AG20443 (cell line): ENCODE data around the gene IGLL1.
A peak's percentile ranks its signal among the peaks of the same experiment; 100 is the strongest.
"Not testable (repeated sequence)": the region's sequence is repeated elsewhere in the genome, so short reads cannot be mapped to it uniquely, and the experiment has no call there.

Experiments used
- DNase-seq: peaks from one replicate; pipeline ENCODE4 v3.0.0; 2012; ENCODE audit warnings: low spot score, mixed read lengths

IGLL1 gene

DNA sequence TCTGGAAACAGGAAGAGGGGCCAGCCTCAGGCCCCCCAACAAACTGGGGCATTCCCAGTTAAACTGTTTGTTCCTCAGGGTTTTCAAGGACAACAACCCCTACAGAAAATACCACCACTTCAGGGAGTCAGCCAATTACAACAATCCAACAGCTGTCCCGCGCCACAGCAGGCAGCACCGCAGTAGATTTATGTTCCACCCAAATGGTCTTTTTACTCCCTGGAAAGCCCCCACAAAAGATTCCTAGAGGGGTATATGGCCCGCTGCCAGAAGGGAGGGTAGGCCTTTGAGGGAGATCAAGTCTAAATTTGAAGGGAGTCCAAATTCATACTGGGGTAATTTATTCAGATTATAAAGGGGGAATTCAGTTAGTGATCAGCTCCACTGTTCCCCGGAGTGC, 39.3 kb downstream of the IGLL1 start:
- not testable (repeated sequence) for DNase-seq

DNA sequence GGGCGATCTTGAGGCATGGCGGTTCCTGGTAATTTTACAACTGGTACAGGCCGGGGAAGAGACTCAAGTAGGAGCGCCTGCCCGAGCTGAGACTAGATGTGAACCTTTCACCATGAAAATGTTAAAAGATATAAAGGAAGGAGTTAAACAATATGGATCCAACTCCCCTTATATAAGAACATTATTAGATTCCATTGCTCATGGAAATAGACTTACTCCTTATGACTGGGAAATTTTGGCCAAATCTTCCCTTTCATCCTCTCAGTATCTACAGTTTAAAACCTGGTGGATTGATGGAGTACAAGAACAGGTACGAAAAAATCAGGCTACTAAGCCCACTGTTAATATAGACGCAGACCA, 40.3 kb downstream of the IGLL1 start:
- DNase-seq = not testable (repeated sequence)

DNA sequence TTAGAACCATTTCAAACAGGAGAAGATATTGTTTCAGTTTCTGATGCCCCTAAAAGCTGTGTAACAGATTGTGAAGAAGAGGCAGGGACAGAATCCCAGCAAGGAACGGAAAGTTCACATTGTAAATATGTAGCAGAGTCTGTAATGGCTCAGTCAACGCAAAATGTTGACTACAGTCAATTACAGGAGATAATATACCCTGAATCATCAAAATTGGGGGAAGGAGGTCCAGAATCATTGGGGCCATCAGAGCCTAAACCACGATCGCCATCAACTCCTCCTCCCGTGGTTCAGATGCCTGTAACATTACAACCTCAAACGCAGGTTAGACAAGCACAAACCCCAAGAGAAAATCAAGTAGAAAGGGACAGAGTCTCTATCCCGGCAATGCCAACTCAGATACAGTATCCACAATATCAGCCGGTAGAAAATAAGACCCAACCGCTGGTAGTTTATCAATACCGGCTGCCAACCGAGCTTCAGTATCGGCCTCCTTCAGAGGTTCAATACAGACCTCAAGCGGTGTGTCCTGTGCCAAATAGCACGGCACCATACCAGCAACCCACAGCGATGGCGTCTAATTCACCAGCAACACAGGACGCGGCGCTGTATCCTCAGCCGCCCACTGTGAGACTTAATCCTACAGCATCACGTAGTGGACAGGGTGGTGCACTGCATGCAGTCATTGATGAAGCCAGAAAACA, 40.8 kb downstream of the IGLL1 start:
- DNase-seq = peak; percentile 78

DNA sequence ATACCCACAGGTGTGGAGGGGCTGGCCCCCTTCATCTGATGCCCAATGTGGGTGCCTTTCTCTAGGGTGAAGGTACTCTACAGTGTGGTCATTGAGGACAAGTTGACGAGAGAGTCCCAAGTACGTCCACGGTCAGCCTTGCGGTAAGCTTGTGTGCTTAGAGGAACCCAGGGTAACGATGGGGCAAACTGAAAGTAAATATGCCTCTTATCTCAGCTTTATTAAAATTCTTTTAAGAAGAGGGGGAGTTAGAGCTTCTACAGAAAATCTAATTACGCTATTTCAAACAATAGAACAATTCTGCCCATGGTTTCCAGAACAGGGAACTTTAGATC, 41.4 kb downstream of the IGLL1 start:
- not testable (repeated sequence) for DNase-seq

DNA sequence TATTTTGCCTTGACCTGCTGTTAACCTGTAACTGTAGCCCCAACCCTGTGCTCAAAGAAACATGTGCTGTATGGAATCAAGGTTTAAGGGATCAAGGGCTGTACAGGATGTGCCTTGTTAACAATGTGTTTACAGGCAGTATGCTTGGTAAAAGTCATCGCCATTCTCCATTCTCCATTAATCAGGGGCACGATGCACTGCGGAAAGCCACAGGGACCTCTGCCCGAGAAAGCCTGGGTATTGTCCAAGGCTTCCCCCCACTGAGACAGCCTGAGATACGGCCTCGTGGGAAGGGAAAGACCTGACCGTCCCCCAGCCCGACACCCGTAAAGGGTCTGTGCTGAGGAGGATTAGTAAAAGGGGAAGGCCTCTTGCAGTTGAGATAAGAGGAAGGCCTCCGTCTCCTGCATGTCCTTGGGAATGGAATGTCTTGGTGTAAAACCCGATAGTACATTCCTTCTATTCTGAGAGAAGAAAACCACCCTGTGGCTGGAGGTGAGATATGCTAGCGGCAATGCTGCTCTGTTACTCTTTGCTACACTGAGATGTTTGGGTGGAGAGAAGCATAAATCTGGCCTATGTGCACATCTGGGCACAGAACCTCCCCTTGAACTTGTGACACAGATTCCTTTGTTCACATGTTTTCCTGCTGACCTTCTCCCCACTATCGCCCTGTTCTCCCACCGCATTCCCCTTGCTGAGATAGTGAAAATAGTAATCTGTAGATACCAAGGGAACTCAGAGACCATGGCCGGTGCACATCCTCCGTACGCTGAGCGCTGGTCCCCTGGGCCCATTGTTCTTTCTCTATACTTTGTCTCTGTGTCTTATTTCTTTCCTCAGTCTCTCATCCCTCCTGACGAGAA, 42.0 kb downstream of the IGLL1 start:
- not testable (repeated sequence) for DNase-seq

DNA sequence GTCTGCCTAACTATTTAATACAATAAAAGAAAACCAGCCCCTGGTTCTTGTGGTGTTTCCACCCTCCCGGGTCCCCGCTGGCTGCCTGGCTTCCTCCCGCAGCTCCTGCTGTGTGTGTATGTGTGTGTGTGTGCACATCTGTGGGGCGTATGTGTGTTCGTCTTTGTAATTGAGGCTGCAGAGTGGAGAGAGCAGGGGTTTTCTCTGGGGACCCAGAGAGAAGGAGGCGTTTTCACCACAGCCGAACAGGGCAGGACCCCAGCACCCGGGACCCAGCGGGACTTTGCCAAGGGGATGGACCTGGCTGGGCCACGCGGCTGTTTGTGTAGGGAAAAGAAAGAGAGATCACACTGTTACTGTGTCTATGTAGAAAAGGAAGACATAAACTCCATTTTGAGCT, 42.7 kb downstream of the IGLL1 start:
- DNase-seq = no peak

DNA sequence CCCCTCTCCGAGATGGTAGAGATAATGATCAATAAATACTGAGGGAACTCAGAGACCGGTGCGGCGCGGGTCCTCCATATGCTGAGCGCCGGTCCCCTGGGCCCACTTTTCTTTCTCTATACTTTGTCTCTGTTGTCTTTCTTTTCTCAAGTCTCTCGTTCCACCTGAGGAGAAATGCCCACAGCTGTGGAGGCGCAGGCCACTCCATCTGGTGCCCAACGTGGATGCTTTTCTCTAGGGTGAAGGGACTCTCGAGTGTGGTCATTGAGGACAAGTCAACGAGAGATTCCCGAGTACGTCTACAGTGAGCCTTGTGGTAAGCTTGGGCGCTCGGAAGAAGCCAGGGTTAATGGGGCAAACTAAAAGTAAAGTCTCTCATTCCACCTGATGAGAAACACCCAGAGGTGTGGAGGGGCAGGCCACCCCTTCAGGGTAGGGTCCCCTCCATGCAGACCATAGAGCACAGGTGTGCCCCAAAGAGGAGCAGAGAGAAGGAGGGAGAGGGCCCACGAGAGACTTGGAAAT, 43.2 kb downstream of the IGLL1 start:
- no peak for DNase-seq

DNA sequence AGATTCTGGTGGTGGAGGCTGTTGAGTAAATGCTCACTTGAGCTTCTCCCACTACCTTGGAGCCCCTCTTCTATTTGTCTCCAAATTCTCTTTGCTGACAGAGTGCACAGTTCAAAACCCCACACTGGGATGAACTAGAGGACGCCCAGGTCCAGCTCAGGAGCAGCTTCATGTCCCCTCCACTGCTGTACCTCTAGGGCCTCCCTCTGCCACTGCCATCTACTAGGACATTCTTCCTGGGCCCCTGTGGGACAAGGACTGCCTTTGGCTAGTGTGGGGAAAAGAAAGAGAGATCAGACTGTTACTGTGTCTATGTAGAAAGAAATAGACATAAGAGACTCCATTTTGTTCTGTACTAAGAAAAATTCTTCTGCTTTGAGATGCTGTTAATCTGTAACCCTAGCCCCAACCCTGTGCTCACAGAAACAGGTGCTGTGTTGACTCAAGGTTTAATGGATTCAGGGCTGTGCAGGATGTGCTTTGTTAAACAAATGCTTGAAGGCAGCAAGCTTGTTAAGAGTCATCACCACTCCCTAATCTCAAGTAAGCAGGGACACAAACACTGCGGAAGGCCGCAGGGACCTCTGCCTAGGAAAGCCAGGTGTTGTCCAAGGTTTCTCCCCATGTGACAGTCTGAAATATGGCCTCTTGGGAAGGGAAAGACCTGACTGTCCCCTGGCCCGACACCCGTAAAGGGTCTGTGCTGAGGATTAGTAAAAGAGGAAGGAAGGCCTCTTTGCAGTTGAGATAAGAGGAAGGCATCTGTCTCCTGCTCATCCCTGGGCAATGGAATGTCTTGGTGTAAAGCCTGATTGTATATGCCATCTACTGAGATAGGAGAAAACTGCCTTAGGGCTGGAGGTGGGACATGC, 44.1 kb downstream of the IGLL1 start:
- not testable (repeated sequence) for DNase-seq

DNA sequence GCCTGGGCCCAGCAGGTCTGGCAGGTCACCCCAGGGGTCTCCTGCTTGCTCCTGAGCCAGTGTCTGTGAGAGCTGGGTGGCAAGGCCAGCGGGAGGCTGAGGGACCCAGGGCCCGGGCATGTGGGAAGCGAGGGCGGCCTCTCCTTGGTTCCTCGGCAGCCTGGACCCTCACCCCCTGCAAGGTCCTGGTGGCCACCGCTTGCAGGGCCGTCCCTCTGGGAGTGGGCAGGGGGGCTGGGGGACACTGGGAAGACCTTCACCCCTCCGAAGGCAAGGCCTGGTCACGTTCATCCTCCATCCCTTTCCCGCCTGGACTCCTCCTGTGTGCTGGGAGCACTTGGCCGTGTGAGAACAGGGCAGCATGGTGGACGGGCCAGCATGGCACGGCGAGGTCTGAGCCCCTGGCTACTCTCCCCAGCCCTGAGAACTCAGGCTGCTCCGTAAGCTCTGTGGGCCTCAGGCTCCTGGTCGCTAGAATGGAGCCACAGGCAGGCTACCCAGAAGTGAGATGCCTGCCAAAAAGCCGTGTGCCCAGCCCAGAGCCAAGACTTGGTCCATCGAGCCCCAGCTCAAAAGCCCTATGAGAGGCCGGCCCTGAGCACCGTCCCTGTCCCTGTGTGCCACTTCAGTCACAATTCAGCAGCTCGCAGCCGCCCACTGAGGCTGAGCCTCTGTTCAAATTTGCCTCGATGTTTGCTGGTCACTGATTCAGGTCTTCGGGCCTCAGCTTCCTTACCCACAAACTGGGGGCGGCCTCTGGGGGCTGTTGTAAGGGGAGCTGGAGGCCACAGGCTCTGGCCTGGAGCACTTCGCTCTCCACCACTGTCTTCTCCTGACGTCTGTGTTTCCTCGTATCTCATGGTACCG, 45.0 kb downstream of the IGLL1 start:
- no peak for DNase-seq

DNA sequence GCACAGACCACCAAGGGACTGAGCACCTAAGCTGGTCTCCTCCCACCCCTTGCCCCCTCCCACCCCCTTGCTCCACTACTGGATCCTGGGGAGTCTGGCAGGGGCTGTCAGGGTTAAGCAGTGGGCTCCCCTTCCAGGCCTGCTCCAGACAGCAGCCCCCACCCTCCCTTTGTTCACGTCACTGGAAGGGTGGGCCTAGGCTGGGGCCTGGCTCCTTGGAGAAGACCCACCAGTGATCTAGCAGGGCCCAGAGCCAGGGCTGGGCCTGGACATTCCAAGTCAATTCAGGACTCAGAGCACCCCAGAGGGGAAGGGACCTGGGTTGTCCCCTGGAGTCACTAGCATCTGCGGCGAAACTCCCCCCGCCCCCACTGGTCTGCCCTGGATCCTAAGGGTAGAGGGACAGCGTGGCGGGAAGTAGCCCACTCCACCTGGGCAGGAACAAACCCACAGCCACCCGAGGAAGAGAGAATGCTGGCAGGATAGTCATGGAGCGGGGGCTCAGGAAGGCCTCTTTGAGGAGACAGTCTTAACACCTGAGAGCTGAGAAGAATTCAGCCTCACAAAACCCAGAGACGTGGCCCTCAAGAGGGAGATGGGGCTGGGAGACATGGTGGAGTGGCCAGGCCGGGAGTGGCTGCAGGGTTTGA, 45.8 kb downstream of the IGLL1 start:
- DNase-seq = no peak

DNA sequence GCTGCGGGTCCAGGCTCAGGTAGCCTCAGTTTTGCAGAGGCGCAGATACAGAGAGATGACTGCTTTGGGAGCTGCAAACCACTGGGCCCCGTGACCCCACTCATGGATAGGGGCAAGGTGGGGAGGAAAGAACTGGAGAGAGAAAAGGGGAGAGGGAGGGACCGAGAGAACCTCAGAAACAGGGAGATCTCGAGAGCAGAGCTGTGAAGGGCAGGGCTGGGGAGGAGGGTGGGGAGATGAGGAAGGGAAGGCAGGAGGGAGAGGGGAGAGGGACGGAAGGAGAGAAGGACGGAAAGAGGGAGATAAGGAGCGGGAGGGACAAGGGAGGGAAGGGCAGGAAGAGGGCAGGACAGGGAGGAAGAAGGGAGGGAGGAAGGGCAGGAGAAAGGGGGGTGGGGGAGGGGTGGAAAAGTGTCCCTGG, 46.3 kb downstream of the IGLL1 start:
- no peak for DNase-seq

DNA sequence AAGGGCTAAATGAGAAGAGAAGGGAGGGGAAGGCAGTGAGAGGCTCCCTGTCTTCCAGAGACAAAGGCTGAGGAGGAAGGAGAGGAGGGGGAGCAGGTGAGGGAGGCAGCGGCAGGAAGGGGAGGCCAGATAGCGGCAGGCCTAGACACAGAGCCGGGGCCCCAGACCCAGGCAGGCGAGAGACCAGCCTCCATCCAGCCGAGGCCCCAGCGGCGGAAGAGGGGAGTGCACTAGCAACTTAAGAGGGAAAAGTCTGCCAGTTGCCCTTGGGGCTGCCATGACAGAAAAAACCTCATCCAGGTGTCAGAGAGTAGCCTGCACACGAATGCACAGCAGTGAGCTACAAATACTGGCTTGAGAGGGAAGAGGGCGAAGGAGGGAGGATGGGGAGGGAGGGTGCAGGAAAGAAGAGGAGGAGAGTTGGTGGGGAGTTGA, 46.7 kb downstream of the IGLL1 start:
- no peak for DNase-seq

DNA sequence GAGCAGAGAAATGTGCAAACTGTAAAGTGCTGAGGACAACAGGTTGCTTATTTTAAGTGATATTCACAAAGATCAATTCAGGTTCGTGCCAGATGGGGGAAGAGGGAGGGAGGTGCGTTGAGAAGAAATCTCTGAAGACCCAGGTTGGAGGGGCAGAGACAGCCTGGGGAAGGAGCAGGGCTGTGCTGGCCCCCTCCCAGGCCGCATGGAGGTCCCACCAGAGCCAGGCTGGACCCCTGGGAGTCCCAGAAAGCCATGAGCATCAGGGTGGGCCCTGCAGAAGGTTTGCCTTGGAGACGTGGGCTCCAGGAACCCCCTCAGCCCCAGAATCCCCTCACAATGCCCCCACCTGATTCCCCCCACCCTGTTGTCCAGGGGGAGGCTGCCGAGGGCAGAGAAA, 47.4 kb downstream of the IGLL1 start:
- DNase-seq = no peak

DNA sequence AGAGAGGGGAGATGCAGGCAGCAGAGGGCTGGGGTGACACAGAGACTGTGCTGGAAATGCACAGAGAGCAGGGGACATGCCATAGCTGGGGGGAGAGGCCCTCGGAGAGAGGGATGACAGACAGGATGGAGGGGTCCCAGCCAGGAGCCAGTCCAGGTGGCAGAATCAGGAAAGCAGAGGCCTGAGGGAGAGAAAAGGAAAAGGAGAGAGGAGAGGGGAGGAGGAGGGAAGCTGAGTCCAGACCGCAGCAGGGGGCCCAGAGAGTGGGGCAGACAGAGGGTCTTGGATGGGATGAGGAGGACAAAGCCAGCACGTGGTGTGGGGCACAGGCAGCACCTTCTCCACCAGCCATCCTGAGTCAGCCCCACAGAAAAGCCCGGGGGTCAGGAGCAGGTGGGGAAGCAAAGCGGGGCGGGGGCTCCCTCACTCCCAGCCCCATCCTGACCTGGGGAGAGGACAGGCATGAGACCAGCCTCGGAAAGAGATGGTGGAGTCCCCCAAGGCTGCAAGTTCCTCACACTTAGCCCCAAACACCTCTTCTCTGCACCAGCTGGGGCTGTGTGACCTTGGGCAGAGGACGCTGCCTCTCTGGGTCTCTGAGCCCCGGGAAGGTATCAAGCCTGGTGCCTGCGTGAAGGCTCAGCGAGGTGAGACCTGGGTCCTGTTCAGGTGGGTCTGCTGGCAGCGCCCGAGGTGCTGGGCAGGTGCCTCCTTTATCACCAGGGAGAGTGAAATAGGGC, 48.0 kb downstream of the IGLL1 start:
- DNase-seq = no peak

DNA sequence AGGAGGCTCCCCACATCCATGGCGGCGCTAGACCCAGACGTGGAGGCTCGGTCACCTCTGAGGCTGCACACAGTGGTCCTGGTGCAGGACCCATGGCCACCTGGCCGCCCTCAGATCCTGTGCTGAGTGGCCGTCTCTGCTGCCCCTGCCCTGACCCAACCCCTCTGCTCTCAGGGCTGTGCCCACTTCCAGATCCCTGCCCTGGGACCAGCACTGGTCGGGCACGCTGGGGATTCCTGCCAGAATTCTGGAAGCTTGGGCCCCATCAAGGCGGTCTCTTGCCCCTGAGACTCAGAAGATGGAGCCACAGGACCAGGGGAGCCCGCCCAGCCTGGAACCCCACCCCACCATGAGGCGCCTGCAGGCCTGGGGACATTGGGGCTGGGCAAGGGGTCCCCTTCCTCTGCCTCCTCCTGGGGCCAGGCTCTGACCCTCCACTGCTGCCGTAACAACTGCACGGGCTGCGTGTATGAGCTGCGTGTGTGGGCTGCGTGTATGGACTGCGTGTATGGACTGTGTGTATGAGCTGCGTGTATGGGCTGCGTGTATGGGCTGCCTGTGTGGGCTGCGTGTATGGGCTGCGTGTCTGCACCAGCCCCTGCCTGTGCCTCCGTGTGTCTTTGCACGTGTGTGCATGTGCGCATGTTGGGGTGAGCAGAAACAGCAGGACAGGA, 48.7 kb downstream of the IGLL1 start:
- no peak for DNase-seq

DNA sequence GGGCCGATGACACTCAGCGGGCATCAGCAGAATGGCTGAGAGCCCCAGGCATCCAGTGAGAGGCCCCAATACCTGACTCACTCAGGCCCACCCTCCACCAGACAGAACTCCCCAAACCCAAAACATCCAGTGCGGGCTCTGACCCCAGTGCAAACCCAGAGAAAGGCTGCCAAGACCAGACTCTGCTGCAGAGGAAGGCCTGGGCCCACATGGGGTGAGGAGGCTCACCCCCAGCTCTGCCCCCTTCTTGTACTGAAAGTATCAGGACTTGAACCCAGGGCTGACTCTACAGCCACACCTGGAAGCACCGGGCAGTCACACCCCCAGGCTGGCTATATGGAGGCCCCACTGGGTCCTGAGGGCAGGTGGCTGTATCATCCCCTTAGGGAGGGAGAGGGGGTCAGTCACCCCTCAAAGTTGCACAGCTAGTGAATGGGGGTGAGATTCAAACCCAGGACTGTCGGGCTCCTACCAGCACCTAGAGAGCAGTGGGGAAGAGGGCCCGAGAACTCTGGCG, 49.3 kb downstream of the IGLL1 start:
- no peak for DNase-seq

DNA sequence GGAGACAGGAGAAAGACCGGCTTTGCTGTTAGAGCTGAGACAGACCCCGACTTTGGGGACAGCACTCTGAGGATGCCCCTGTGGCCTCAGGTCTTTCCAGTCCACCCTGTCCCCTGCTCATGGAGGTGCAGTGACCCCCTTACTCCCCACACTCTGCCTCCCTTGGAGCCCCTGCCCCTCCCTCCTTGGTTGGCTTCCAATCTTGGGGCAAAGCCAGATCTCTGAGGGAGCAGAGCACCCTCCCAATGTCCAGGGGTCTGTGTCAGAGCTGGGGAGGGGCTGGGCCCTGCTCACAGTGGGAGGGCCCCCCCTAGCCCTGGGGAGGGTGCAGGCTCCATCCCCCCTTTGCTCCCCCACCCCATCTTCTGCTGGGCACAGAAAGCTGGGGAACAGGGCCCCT, 50.0 kb downstream of the IGLL1 start:
- no peak for DNase-seq

DNA sequence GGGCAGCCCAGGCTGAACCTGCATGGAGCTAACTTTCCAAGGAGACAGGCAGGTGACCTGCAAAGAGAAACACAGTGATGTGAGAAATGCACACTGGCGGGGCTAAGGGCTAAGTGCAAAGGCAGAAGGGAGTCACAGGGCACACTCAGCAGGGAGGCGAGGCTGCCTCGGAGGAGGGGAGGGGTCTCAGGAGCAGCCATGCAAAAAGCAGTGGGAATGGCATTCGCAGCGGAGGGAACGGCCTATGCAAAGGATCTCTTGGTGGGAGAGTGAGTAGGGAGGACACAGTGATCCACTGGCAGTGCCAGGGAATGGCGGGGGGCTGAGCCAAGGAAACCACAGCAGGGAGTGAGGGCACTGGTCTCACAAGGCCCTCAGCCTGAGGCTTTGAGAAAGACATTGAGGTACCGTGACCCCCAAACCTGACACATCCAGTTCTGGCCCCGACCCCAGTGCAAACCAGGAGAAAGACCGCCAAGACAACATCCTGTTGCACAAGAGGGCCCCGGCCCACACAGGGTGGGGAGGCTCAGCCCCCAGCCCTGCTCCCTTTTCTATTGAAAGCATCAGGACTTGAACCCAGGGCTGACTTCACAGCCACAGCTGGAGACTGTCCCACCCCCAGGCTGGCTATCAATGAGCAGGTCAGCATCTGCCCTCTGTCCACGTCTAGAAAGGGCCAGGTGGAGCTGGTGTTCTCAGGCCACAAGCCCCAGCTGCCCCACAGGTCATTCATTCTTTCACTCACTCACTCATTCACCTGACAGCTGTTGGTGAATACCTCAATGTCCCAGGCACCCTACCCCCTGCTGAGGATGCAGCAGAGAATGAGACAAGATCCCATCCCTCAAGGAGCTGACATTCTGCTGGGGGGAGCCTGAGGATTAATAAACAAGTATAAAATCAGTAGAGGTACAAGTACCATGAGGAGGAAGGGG, 50.7 kb downstream of the IGLL1 start:
- no peak for DNase-seq
